HFFc6 (cell line): ENCODE data around the gene FREM1. TPM values are rescaled to one million over a fixed set of nuclear protein-coding genes. Genes with fewer than 3 reads are reported as not detected.

Source experiments
- DNase-seq: peaks from one replicate; pipeline ENCODE4 v3.0.0-alpha.2; 2018
- H3K27ac Mint-ChIP-seq: 2 replicates; pipeline ENCODE4 v1.8.0; 2020; ENCODE audit warnings: mild to moderate bottlenecking, mixed read lengths
- H3K27me3 Mint-ChIP-seq: 2 replicates; pipeline ENCODE4 v1.8.0; 2021; ENCODE audit warnings: mild to moderate bottlenecking, moderate library complexity, mixed read lengths; ENCODE audit not compliant: insufficient read depth
- H3K36me3 Mint-ChIP-seq: 2 replicates; pipeline ENCODE4 v1.8.0; 2021; ENCODE audit warnings: low read depth, mixed read lengths
- H3K4me1 Mint-ChIP-seq: 2 replicates; pipeline ENCODE4 v1.8.0; 2020; ENCODE audit warnings: low read depth, mixed read lengths
- H3K4me3 Mint-ChIP-seq: 2 replicates; pipeline ENCODE4 v1.8.0; 2020; ENCODE audit warnings: mild to moderate bottlenecking, moderate library complexity, mixed read lengths
- H3K9me3 Mint-ChIP-seq: 2 replicates; pipeline ENCODE4 v1.8.0; 2020; ENCODE audit warnings: mild to moderate bottlenecking, mixed read lengths
- total RNA-seq, 6 experiments: library from RNA; stranded (reverse); fragmentation: NEBNext Ultra II Directional; extraction: Animal tissue kit (Norgen Biotek cat#: 25700); gene quantifications; 2 replicates in 1 of 6; 3 replicates in 5 of 6; pipeline ENCODE4 v1.2.3, GENCODE V29; 2021
- TF ChIP-seq, protein P1 (sequence below): fragments of 200-600 bp; sonication (generic); IDR thresholded peaks from 2 replicates; pipeline ENCODE4 v1.5.0; 2021; ENCODE audit warnings: antibody characterized with exemption, mild to moderate bottlenecking

Gene FREM1
- total RNA-seq, 6 experiments from 2014 or later = 0.03 to 0.16 (median 0.06) TPM; not detected in 2

DNA sequence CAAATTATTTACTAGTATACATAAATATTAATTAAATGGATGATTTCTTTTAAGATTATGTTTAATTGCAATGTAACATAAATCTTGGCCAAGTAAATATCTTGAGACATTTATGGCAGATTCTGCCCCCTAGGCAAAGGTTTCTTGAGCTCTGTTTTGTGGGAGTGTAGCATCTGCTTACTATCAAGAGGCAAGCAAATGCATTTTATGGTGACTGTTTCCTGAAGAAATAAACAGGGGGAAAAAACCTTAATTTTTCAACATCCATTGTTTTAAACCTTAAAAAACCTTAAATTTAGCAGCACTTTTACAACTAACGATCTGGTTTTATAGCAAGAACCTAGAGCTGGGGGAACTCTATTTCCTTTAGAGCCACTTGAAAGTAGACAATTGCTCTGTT is 25.7 kb upstream of the FREM1 start:
- Mint-ChIP-seq H3K27ac (no peak overlapping the region), H3K4me3 (no peak overlapping the region), H3K4me1 (no peaks in the 10 kb centered on the region), H3K36me3 (no peaks in the 10 kb centered on the region), H3K27me3 (no peaks in the 10 kb centered on the region), H3K9me3 (no peaks in the 10 kb centered on the region; the same call in 1 of the 2 replicates)
- TF ChIP-seq, protein P1, sequence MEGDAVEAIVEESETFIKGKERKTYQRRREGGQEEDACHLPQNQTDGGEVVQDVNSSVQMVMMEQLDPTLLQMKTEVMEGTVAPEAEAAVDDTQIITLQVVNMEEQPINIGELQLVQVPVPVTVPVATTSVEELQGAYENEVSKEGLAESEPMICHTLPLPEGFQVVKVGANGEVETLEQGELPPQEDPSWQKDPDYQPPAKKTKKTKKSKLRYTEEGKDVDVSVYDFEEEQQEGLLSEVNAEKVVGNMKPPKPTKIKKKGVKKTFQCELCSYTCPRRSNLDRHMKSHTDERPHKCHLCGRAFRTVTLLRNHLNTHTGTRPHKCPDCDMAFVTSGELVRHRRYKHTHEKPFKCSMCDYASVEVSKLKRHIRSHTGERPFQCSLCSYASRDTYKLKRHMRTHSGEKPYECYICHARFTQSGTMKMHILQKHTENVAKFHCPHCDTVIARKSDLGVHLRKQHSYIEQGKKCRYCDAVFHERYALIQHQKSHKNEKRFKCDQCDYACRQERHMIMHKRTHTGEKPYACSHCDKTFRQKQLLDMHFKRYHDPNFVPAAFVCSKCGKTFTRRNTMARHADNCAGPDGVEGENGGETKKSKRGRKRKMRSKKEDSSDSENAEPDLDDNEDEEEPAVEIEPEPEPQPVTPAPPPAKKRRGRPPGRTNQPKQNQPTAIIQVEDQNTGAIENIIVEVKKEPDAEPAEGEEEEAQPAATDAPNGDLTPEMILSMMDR = no peak
- DNase-seq = no peak

DNA sequence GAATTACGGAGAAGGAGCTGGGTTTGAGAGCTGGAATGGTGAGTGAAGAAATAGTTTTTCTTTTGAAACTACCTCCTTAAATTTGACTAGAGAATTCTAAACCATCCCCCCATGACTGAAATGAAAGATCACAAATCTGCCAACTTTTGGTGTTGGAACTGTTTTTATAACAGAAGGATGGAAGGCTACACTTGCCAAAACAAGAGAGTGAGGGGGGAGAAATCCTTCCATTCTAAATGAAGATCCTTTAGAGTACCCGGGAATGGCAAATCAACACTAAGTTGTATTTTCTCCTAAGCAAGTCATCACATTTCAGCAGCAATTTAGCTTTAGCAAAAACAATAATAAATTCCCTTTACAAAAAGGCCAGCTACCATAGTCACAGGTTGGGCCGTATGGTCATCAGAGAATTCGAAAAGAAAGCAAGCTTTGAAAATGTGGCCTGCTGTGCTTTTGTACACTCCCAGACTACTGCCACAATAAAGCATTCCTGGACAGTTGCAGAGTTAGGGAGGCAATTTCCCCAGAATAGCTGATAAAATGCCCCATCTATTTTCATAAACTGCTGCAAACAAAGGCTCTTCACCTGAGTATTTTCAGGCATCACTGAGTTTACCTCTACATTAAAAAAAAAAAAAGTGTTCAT is 25.0 kb upstream of the FREM1 start:
- no peaks in the 10 kb centered on the region for H3K27me3 Mint-ChIP-seq
- H3K36me3 Mint-ChIP-seq = no peaks in the 10 kb centered on the region
- no peak overlapping the region for H3K27ac Mint-ChIP-seq
- no peak overlapping the region for H3K4me3 Mint-ChIP-seq
- peaks cover 3% of the 10 kb centered on the region for H3K9me3 Mint-ChIP-seq
- TF ChIP-seq, protein P1 = no peak
- H3K4me1 Mint-ChIP-seq = no peaks in the 10 kb centered on the region
- DNase-seq = no peak

DNA sequence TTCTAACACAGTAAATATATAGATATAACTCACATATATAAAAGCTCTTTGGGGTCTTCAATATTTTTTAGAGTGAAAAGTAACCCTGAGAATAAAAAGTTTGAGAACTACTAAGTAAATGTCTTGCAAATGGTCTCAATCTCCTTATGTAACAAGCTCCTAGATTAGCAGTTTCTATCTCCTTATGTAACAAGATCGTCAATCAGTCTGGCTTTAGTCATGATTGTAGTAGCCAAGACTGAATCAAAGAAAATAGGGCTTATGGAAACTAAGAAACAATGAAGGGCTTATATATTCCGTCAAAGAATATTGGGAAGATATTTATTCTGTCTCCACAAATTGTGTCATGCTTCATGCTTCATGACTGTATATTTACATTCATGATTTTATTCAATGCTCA is 22.4 kb upstream of the FREM1 start:
- Mint-ChIP-seq H3K4me3 (no peak overlapping the region), H3K27me3 (no peaks in the 10 kb centered on the region), H3K36me3 (no peaks in the 10 kb centered on the region), H3K4me1 (no peaks in the 10 kb centered on the region), H3K27ac (no peak overlapping the region), H3K9me3 (peaks cover 6% of the 10 kb centered on the region)
- DNase-seq = no peak
- TF ChIP-seq, protein P1 = no peak

DNA sequence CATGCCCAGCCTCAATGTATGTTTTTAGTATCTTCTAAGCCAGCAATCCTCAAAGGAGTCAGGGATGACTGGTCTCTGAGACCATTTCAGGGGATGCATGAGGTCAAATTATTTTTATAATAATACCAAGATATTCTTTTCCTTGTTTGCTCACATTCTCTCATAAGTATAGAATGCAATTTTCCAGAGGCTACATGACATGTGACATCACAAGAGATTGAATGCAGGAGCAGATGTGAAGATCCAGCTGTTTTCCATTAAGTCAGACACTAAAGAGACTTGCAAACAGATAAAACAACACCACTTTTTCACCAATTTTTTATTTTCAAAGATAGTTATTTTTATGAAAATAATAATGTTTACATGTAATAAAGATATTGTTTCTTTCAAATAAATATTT is 22.0 kb upstream of the FREM1 start:
- Mint-ChIP-seq H3K4me3 (no peak overlapping the region), H3K27me3 (peaks cover 3% of the 10 kb centered on the region; the same call in 1 of the 2 replicates), H3K4me1 (no peaks in the 10 kb centered on the region), H3K9me3 (peaks cover 6% of the 10 kb centered on the region), H3K27ac (no peak overlapping the region), H3K36me3 (no peaks in the 10 kb centered on the region)
- no peak for DNase-seq
- TF ChIP-seq, protein P1 = no peak

DNA sequence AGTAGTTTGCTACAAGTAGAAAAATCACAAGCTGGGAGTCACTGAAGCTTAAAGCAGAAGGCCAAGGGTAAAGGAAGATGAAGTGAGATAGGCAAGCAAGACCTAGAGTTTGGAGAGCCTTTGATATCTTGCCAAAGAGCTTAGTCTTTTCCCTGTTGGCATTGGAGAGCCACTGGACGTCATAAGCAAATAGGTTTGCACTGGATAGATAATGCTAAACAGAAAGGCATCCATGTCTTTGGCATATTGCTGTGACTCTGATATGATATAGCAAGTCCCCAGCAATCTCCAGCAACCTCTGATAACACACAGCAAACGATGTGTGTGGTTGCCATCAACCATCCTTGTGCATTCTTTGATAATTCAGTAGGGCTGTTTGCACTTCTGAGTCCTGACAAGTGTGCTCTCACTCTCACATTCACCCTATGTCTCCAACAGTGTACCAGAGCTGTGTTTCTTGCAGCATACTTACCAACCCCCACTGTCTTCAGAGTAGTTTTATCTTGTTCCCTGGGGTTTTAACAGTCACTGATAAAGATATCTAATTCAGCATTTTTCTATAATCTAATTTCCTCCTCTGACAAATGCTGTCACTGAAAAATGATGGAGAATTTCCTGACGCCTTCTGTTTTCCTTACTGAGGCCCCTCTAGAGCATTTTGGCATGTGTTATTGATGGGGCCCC is 16.9 kb upstream of the FREM1 start:
- DNase-seq = no peak
- peaks cover 11% of the 10 kb centered on the region for H3K9me3 Mint-ChIP-seq
- H3K27me3 Mint-ChIP-seq = peaks cover 4% of the 10 kb centered on the region; the same call in 1 of the 2 replicates
- TF ChIP-seq, protein P1 = no peak
- H3K27ac Mint-ChIP-seq = no peak overlapping the region
- no peaks in the 10 kb centered on the region for H3K4me1 Mint-ChIP-seq
- H3K36me3 Mint-ChIP-seq = no peaks in the 10 kb centered on the region
- H3K4me3 Mint-ChIP-seq = no peak overlapping the region
